Neural progenitor cell (in vitro differentiated cells): ENCODE data around the gene SULT1A2. TPM values are rescaled to one million over a fixed set of nuclear protein-coding genes. Genes with fewer than 3 reads are reported as not detected.
"Not testable (repeated sequence)": the region's sequence is repeated elsewhere in the genome, so short reads cannot be mapped to it uniquely, and the experiment has no call there.

ENCODE experiments used
- DNase-seq: peaks from one replicate; pipeline ENCODE4 v3.0.0-alpha.2; 2016; ENCODE audit warnings: low spot score
- H2AFZ ChIP-seq: fragments of 200-600 bp; sonication (generic); replicated peaks from 2 replicates; pipeline ENCODE4 v1.6.1; 2016; ENCODE audit warnings: antibody characterized with exemption
- H3F3A ChIP-seq: fragments of 200-600 bp; sonication (generic); 2 replicates; pipeline ENCODE4 v1.6.1; 2016; ENCODE audit warnings: antibody characterized with exemption, low read depth
- H3K27ac ChIP-seq: fragments of 200-600 bp; sonication (generic); 2 replicates; pipeline ENCODE4 v1.5.1; 2016; ENCODE audit warnings: mild to moderate bottlenecking
- H3K27me3 ChIP-seq: fragments of 200-600 bp; sonication (generic); 2 replicates; pipeline ENCODE4 v1.6.1; 2016; ENCODE audit warnings: mild to moderate bottlenecking, moderate library complexity
- H3K36me3 ChIP-seq: fragments of 200-600 bp; sonication (generic); 2 replicates; pipeline ENCODE4 v1.5.1; 2016
- H3K4me1 ChIP-seq: fragments of 200-600 bp; sonication (generic); 2 replicates; pipeline ENCODE4 v1.6.1; 2016; ENCODE audit warnings: mixed run types
- H3K4me2 ChIP-seq: fragments of 200-600 bp; sonication (generic); 2 replicates; pipeline ENCODE4 v1.6.1; 2016
- H3K4me3 ChIP-seq: fragments of 200-600 bp; sonication (generic); 2 replicates; pipeline ENCODE4 v1.5.1; 2016
- H3K79me2 ChIP-seq: fragments of 200-600 bp; sonication (generic); 2 replicates; pipeline ENCODE4 v1.6.1; 2016; ENCODE audit warnings: low read depth
- H3K9ac ChIP-seq: fragments of 200-600 bp; sonication (generic); 2 replicates; pipeline ENCODE4 v1.6.1; 2016
- H3K9me3 ChIP-seq: fragments of 200-600 bp; sonication (generic); 2 replicates; pipeline ENCODE4 v1.5.1; 2016; ENCODE audit warnings: low read depth
- H4K20me1 ChIP-seq: fragments of 200-600 bp; sonication (generic); 2 replicates; pipeline ENCODE4 v1.6.1; 2016; ENCODE audit warnings: low read depth
- H3K27ac Mint-ChIP-seq: 3 replicates; pipeline ENCODE4 v1.8.0; 2021; ENCODE audit warnings: mixed read lengths
- H3K27me3 Mint-ChIP-seq: 2 replicates; pipeline ENCODE4 v1.8.0; 2022; ENCODE audit warnings: low read depth, mild to moderate bottlenecking, inconsistent platforms, moderate library complexity, mixed read lengths; ENCODE audit not compliant: insufficient read depth
- H3K36me3 Mint-ChIP-seq: 3 replicates; pipeline ENCODE4 v1.8.0; 2021; ENCODE audit warnings: mixed read lengths
- H3K4me1 Mint-ChIP-seq: 3 replicates; pipeline ENCODE4 v1.8.0; 2021; ENCODE audit warnings: mixed read lengths
- H3K4me3 Mint-ChIP-seq: 3 replicates; pipeline ENCODE4 v1.8.0; 2021; ENCODE audit warnings: mild to moderate bottlenecking, moderate library complexity, mixed read lengths
- H3K9me3 Mint-ChIP-seq: 3 replicates; pipeline ENCODE4 v1.8.0; 2020; ENCODE audit warnings: mixed read lengths
- CTCF ChIP-seq: fragments of 200-600 bp; sonication (generic); IDR thresholded peaks from 2 replicates; pipeline ENCODE4 v1.5.1; 2017; ENCODE audit warnings: antibody characterized with exemption, mild to moderate bottlenecking
- EZH2 ChIP-seq: fragments of 200-600 bp; sonication (generic); IDR thresholded peaks from 2 replicates; pipeline ENCODE4 v1.6.1; 2017; ENCODE audit warnings: antibody characterized with exemption, mild to moderate bottlenecking, moderate library complexity
- EZH2phosphoT487 ChIP-seq: fragments of 200-600 bp; sonication (generic); IDR thresholded peaks from 2 replicates; pipeline ENCODE4 v1.6.1; 2017; ENCODE audit warnings: antibody characterized with exemption
- total RNA-seq: library from RNA; depleted of rRNA; stranded (reverse); fragments of >200 nt; gene quantifications from 2 replicates; pipeline ENCODE4 v1.2.3, GENCODE V29; 2015; ENCODE audit warnings: low replicate concordance

SULT1A2 gene
- total RNA-seq, 1 donor from 2014 or later = not detected

GRCh38 chr16:28599377-28600285, 2.8 kb upstream of the SULT1A2 start:
- H4K20me1 ChIP-seq, H3K9me3 Mint-ChIP-seq: not testable (repeated sequence)

GRCh38 chr16:28597692-28598261, 927 bp upstream of the SULT1A2 start:
- H4K20me1 ChIP-seq = no peaks in the 10 kb centered on the region
- H3K4me3 Mint-ChIP-seq = peak overlapping the region; percentile 58
- peak; percentile 50 for DNase-seq

More at GRCh38 chr16:28599377-28600285, 2.8 kb upstream of the SULT1A2 start:
- H3K9ac ChIP-seq, H3K9me3 ChIP-seq, H3K27me3 ChIP-seq, H3K36me3 ChIP-seq, H3K27ac Mint-ChIP-seq, H3F3A ChIP-seq, H2AFZ ChIP-seq, H3K36me3 Mint-ChIP-seq, H3K27ac ChIP-seq, H3K79me2 ChIP-seq, DNase-seq, H3K4me3 ChIP-seq, H3K4me3 Mint-ChIP-seq, H3K4me2 ChIP-seq: not testable (repeated sequence)
- H3K4me1 ChIP-seq = peaks cover 12% of the 10 kb centered on the region
- H3K4me1 Mint-ChIP-seq = peaks cover 19% of the 10 kb centered on the region
- H3K27me3 Mint-ChIP-seq = peaks cover 13% of the 10 kb centered on the region

GRCh38 chr16:28596115-28596630, 677 bp downstream of the SULT1A2 start:
- no peak overlapping the region for H2AFZ ChIP-seq
- H3K9ac ChIP-seq = no peak overlapping the region
- H3K4me2 ChIP-seq = no peak overlapping the region
- no peaks in the 10 kb centered on the region for H3K36me3 ChIP-seq
- Mint-ChIP-seq H3K27me3 (peaks cover 8% of the 10 kb centered on the region), H3K4me3 (no peak overlapping the region), H3K36me3 (peaks cover 3% of the 10 kb centered on the region), H3K27ac (no peak overlapping the region), H3K4me1 (peaks cover 19% of the 10 kb centered on the region), H3K9me3 (no peaks in the 10 kb centered on the region)
- no peaks in the 10 kb centered on the region for H4K20me1 ChIP-seq
- H3K27ac ChIP-seq = no peak overlapping the region
- no peaks in the 10 kb centered on the region for H3F3A ChIP-seq
- no peak overlapping the region for H3K4me3 ChIP-seq
- H3K27me3 ChIP-seq = peaks cover 2% of the 10 kb centered on the region
- peaks cover 12% of the 10 kb centered on the region for H3K4me1 ChIP-seq
- no peaks in the 10 kb centered on the region for H3K9me3 ChIP-seq
- DNase-seq = no peak
- TF ChIP-seq EZH2 (no peak), CTCF (no peak), EZH2phosphoT487 (no peak)
- H3K79me2 ChIP-seq = no peaks in the 10 kb centered on the region

More at GRCh38 chr16:28597692-28598261, 927 bp upstream of the SULT1A2 start:
- Mint-ChIP-seq H3K4me1 (peaks cover 19% of the 10 kb centered on the region), H3K36me3 (no peaks in the 10 kb centered on the region), H3K27me3 (peaks cover 8% of the 10 kb centered on the region), H3K9me3 (no peaks in the 10 kb centered on the region), H3K27ac (peak overlapping the region; percentile 90)
- Histone ChIP-seq H3K4me2 (no peak overlapping the region), H3K9ac (no peak overlapping the region), H3K4me1 (peaks cover 12% of the 10 kb centered on the region), H3K27me3 (peaks cover 4% of the 10 kb centered on the region), H3K79me2 (no peaks in the 10 kb centered on the region), H3K27ac (no peak overlapping the region), H3K9me3 (no peaks in the 10 kb centered on the region), H3K36me3 (no peaks in the 10 kb centered on the region), H3F3A (no peaks in the 10 kb centered on the region), H3K4me3 (no peak overlapping the region), H2AFZ (no peak overlapping the region)
- TF ChIP-seq EZH2phosphoT487 (no peak), EZH2 (no peak), CTCF (no peak)

- H3K4me3 Mint-ChIP-seq, H3K27ac Mint-ChIP-seq, H3K9me3 ChIP-seq, H2AFZ ChIP-seq, H3K9ac ChIP-seq, H4K20me1 ChIP-seq, H3K4me2 ChIP-seq, DNase-seq, H3K9me3 Mint-ChIP-seq, H3K79me2 ChIP-seq, H3K27me3 Mint-ChIP-seq, H3F3A ChIP-seq, H3K36me3 Mint-ChIP-seq, H3K27ac ChIP-seq, H3K4me3 ChIP-seq, H3K27me3 ChIP-seq, H3K36me3 ChIP-seq: not testable (repeated sequence)
- H3K4me1 Mint-ChIP-seq = peaks cover 19% of the 10 kb centered on the region
- peaks cover 12% of the 10 kb centered on the region for H3K4me1 ChIP-seq
These were observed 1.4 kb downstream of the SULT1A2 start for GRCh38 chr16:28595451-28595850.
